Tibial nerve (tissue), 4 donors: ENCODE data around the gene LCP1. TPM values are rescaled to one million over a fixed set of nuclear protein-coding genes. Genes with fewer than 3 reads are reported as not detected.

ENCODE experiments used
- DNase-seq, 2 donors: peaks; one replicate each; pipeline ENCODE4 v3.0.0-alpha.2; 2019; ENCODE audit warnings: low spot score in 2 of 2
- H3K27ac ChIP-seq, 4 donors: fragments of 200-600 bp; sonication (generic) in 3 of 4; one replicate each; pipeline ENCODE4 v1.5.1; 2017 to 2019; ENCODE audit warnings: mild to moderate bottlenecking in 1 of 4
- H3K27me3 ChIP-seq, 2 donors: fragments of 200-600 bp; sonication (generic) in 1 of 2; one replicate each; pipeline versions ENCODE4 v1.5.1 to v1.6.0; 2017 to 2019
- H3K36me3 ChIP-seq, 3 donors: fragments of 200-600 bp; sonication (generic); one replicate each; pipeline ENCODE4 v1.5.1; 2018 to 2019
- H3K4me1 ChIP-seq, 4 donors: fragments of 200-600 bp; sonication (generic) in 3 of 4; one replicate each; pipeline ENCODE4 v1.5.1; 2017 to 2019
- H3K4me3 ChIP-seq, 4 donors: fragments of 200-600 bp; sonication (generic) in 3 of 4; one replicate each; pipeline ENCODE4 v1.5.1; 2017 to 2019; ENCODE audit warnings: mild to moderate bottlenecking in 1 of 4, moderate library complexity in 1 of 4
- H3K9me3 ChIP-seq, 4 donors: fragments of 200-600 bp; sonication (generic) in 3 of 4; one replicate each; pipeline ENCODE4 v1.5.1; 2017 to 2019
- CTCF ChIP-seq, 5 experiments: fragments of 200-600 bp in 3 of 5; fragments of 450-650 bp in 2 of 5; sonication (generic) in 3 of 5; IDR thresholded peaks; one replicate each; pipeline ENCODE4 v1.5.1; 2016 to 2019; ENCODE audit warnings: antibody characterized with exemption in 5 of 5, mild to moderate bottlenecking in 3 of 5, moderate library complexity in 2 of 5
- EP300 ChIP-seq, 2 donors: sonication (generic); formaldehyde crosslinking; IDR thresholded peaks; one replicate each; pipeline ENCODE4 v1.6.1; 2017; ENCODE audit warnings: antibody characterized with exemption in 2 of 2, mild to moderate bottlenecking in 1 of 2
- POLR2A ChIP-seq, 2 donors: fragments of 450-650 bp; IDR thresholded peaks; one replicate each; pipeline ENCODE4 v1.6.1; 2017; ENCODE audit warnings: antibody characterized with exemption in 2 of 2, mild to moderate bottlenecking in 2 of 2, moderate library complexity in 2 of 2
- WGBS, 2 donors: methylation state at CpG; one replicate each; pipeline ENCODE4 v1.1.5; 2018; 5-methylcytosine and 5-hydroxymethylcytosine counted together
- total RNA-seq, 4 donors: library from RNA; depleted of rRNA; stranded (reverse); fragments of >200 nt; gene quantifications; one replicate each; pipeline ENCODE4 v1.1.0, GENCODE V29; 2016

LCP1 gene
- total RNA-seq, 4 donors from 2014 or later: 18.1 to 62.7 (median 22.4) TPM

- WGBS, 2 donors: 81% methylated on average over 3 of the region's 3 CpGs
- no peaks in the 10 kb centered on the region for H3K27me3 ChIP-seq
- DNase-seq: no peak
Observed at GRCh38 chr13:46202188-46202795, 20.3 kb upstream of the LCP1 start.

GRCh38 chr13:46198696-46199193 lies 16.8 kb upstream of the LCP1 start:
- Histone ChIP-seq H3K4me3 (no peak overlapping the region), H3K4me1 (no peaks in the 10 kb centered on the region), H3K27me3 (no peaks in the 10 kb centered on the region), H3K9me3 (no peaks in the 10 kb centered on the region), H3K36me3 (no peaks in the 10 kb centered on the region), H3K27ac (no peak overlapping the region)
- TF ChIP-seq EP300 (IDR thresholded peaks at IDR 0.05): no peak
- no peak for TF ChIP-seq CTCF (IDR thresholded peaks at IDR 0.05)
- no peak for TF ChIP-seq POLR2A (IDR thresholded peaks at IDR 0.05)
- WGBS, 2 donors: 80 to 86% methylated on average over 3 of the region's 3 CpGs
- no peak for DNase-seq

More at GRCh38 chr13:46202188-46202795, 20.3 kb upstream of the LCP1 start:
- no peak for TF ChIP-seq CTCF (IDR thresholded peaks at IDR 0.05)
- TF ChIP-seq POLR2A (IDR thresholded peaks at IDR 0.05): no peak
- no peak for TF ChIP-seq EP300 (IDR thresholded peaks at IDR 0.05)
- Histone ChIP-seq H3K36me3 (no peaks in the 10 kb centered on the region), H3K4me3 (no peak overlapping the region), H3K9me3 (no peaks in the 10 kb centered on the region), H3K27ac (no peak overlapping the region), H3K4me1 (no peaks in the 10 kb centered on the region)

- Histone ChIP-seq H3K4me3 (no peak overlapping the region), H3K27me3 (no peaks in the 10 kb centered on the region), H3K4me1 (no peaks in the 10 kb centered on the region), H3K27ac (no peak overlapping the region), H3K9me3 (no peaks in the 10 kb centered on the region), H3K36me3 (no peaks in the 10 kb centered on the region)
- no peak for DNase-seq
- 80 to 84% methylated on average over 4 of the region's 4 CpGs for WGBS, 2 donors
- TF ChIP-seq POLR2A (IDR thresholded peaks at IDR 0.05): no peak
Observed at GRCh38 chr13:46197299-46198048, 15.5 kb upstream of the LCP1 start.

GRCh38 chr13:46195016-46195415 lies 13.0 kb upstream of the LCP1 start:
- no peaks in the 10 kb centered on the region for H3K27me3 ChIP-seq
- 88 to 96% methylated on average over 1 of the region's 1 CpG for WGBS, 2 donors
- DNase-seq: no peak
- H3K4me3 ChIP-seq: no peak overlapping the region
- H3K9me3 ChIP-seq: no peaks in the 10 kb centered on the region
- no peaks in the 10 kb centered on the region for H3K4me1 ChIP-seq
- H3K27ac ChIP-seq: no peak overlapping the region
- H3K36me3 ChIP-seq: no peaks in the 10 kb centered on the region
- no peak for TF ChIP-seq POLR2A (IDR thresholded peaks at IDR 0.05)
- TF ChIP-seq EP300 (IDR thresholded peaks at IDR 0.05): peak in 1 of 2 donors; percentile 11

- WGBS, 2 donors: 33 to 67% methylated on average over 1 of the region's 1 CpG
- no peaks in the 10 kb centered on the region for H3K27me3 ChIP-seq
- H3K27ac ChIP-seq: no peak overlapping the region
- H3K4me3 ChIP-seq: no peak overlapping the region
- TF ChIP-seq EP300 (IDR thresholded peaks at IDR 0.05) (no peak), CTCF (IDR thresholded peaks at IDR 0.05) (no peak), POLR2A (IDR thresholded peaks at IDR 0.05) (no peak)
- no peaks in the 10 kb centered on the region for H3K36me3 ChIP-seq
- no peaks in the 10 kb centered on the region for H3K4me1 ChIP-seq
- H3K9me3 ChIP-seq: no peaks in the 10 kb centered on the region
- DNase-seq: no peak
Observed at GRCh38 chr13:46192412-46192811, 10.4 kb upstream of the LCP1 start.

GRCh38 chr13:46185634-46186033 lies 3.7 kb upstream of the LCP1 start:
- H3K27me3 ChIP-seq: no peaks in the 10 kb centered on the region

More at GRCh38 chr13:46185634-46186033, 3.7 kb upstream of the LCP1 start:
- no peak overlapping the region for H3K27ac ChIP-seq
- WGBS, 2 donors: 91 to 95% methylated on average over 4 of the region's 4 CpGs
- H3K36me3 ChIP-seq: no peaks in the 10 kb centered on the region
- no peak overlapping the region for H3K4me3 ChIP-seq
- H3K4me1 ChIP-seq: no peaks in the 10 kb centered on the region
- TF ChIP-seq POLR2A (IDR thresholded peaks at IDR 0.05) (no peak), CTCF (IDR thresholded peaks at IDR 0.05) (no peak), EP300 (IDR thresholded peaks at IDR 0.05) (no peak)
- no peak for DNase-seq
- H3K9me3 ChIP-seq: no peaks in the 10 kb centered on the region
